Fibroblast of skin of abdomen (primary cell): ENCODE data around the gene ABCA5.
"Not testable (repeated sequence)": the region's sequence is repeated elsewhere in the genome, so short reads cannot be mapped to it uniquely, and the experiment has no call there.

ENCODE experiments used
- DNase-seq: peaks from one replicate; pipeline ENCODE4 v3.0.0-alpha.2; 2013

ABCA5 gene

GRCh38 chr17:69208640-69209039 lies 118.3 kb downstream of the ABCA5 start:
- DNase-seq = no peak

- no peak for DNase-seq
Observed at GRCh38 chr17:69207151-69207550, 119.8 kb downstream of the ABCA5 start.

GRCh38 chr17:69198238-69198637 lies 128.7 kb downstream of the ABCA5 start:
- DNase-seq = no peak

- DNase-seq = not testable (repeated sequence)
Observed at GRCh38 chr17:69196105-69196653, 130.8 kb downstream of the ABCA5 start.
